Smooth muscle cell (in vitro differentiated cells): ENCODE results near the gene PAEP. TPM values are rescaled to one million over a fixed set of nuclear protein-coding genes. Genes with fewer than 3 reads are reported as not detected.

ENCODE experiments used
- DNase-seq: peaks from one replicate; lab custom pipeline; 2025; ENCODE audit not compliant: unreplicated experiment; lab: John Stamatoyannopoulos, UW
- H2AFZ ChIP-seq: fragments of 200-600 bp; sonication (generic); 2 replicates; pipeline ENCODE4 v1.6.0; 2016; ENCODE audit warnings: antibody characterized with exemption, low read depth, mild to moderate bottlenecking
- H3F3A ChIP-seq: fragments of 200-600 bp; sonication (generic); 2 replicates; pipeline ENCODE4 v1.6.0; 2017; ENCODE audit warnings: antibody characterized with exemption, low read depth
- H3K27ac ChIP-seq: fragments of 200-600 bp; sonication (generic); 2 replicates; pipeline ENCODE4 v1.5.1; 2016; ENCODE audit warnings: low read depth, mild to moderate bottlenecking
- H3K27me3 ChIP-seq: fragments of 200-600 bp; sonication (generic); 2 replicates; pipeline ENCODE4 v1.6.1; 2016; ENCODE audit warnings: low read depth, mild to moderate bottlenecking
- H3K36me3 ChIP-seq: fragments of 200-600 bp; sonication (generic); 2 replicates; pipeline ENCODE4 v1.5.1; 2016; ENCODE audit warnings: low read depth
- H3K4me1 ChIP-seq: fragments of 200-600 bp; sonication (generic); 2 replicates; pipeline ENCODE4 v1.5.1; 2016; ENCODE audit warnings: low read depth
- H3K4me2 ChIP-seq: fragments of 200-600 bp; sonication (generic); 2 replicates; pipeline ENCODE4 v1.6.0; 2016; ENCODE audit warnings: mild to moderate bottlenecking
- H3K4me3 ChIP-seq: fragments of 200-600 bp; sonication (generic); 2 replicates; pipeline ENCODE4 v1.5.1; 2016; ENCODE audit warnings: mild to moderate bottlenecking
- H3K79me2 ChIP-seq: fragments of 200-600 bp; sonication (generic); 2 replicates; pipeline ENCODE4 v1.6.0; 2016; ENCODE audit warnings: low read depth, mild to moderate bottlenecking
- H3K9ac ChIP-seq: fragments of 200-600 bp; sonication (generic); 2 replicates; pipeline ENCODE4 v1.6.0; 2016; ENCODE audit warnings: low read depth
- H3K9me3 ChIP-seq: fragments of 200-600 bp; sonication (generic); replicated peaks from 2 replicates; pipeline ENCODE4 v1.5.1; 2016; ENCODE audit warnings: low read depth
- H4K20me1 ChIP-seq: fragments of 200-600 bp; sonication (generic); 2 replicates; pipeline ENCODE4 v1.6.0; 2016; ENCODE audit warnings: low read depth
- WGBS: methylation state at CpG from one replicate; pipeline ENCODE4 v1.1.7; 2016; ENCODE audit warnings: low lambda C conversion rate; 5-methylcytosine and 5-hydroxymethylcytosine counted together
- polyA plus RNA-seq: library from polyadenylated mRNA; unstranded; fragments of >200 nt; fragmentation: Nextera tagmentation; extraction: Ambion mirVana; gene quantifications from 2 replicates; pipeline ENCODE4 v1.2.1, GENCODE V29; 2016
- total RNA-seq: library from RNA; depleted of rRNA; stranded (reverse); fragments of >200 nt; gene quantifications from 2 replicates; pipeline ENCODE4 v1.2.3, GENCODE V29; 2014
- TF ChIP-seq, protein P1 (sequence below): fragments of 200-600 bp; sonication (generic); IDR thresholded peaks from 2 replicates; pipeline ENCODE4 v1.5.1; 2017; ENCODE audit warnings: borderline replicate concordance, mild to moderate bottlenecking, antibody characterized with exemption; ENCODE audit not compliant: insufficient read depth, poor library complexity, severe bottlenecking

PAEP gene
- total and polyA plus RNA-seq, 2 experiments from 2014 or later: 6.3 TPM; not detected in 1

GRCh38 chr9:135610290-135611141, 49.0 kb downstream of the PAEP start:
- no peaks in the 10 kb centered on the region for H3K9me3 ChIP-seq
- H3K27ac ChIP-seq: no peak overlapping the region
- no peaks in the 10 kb centered on the region for H3K36me3 ChIP-seq
- no peaks in the 10 kb centered on the region for H4K20me1 ChIP-seq
- WGBS: 89% methylated on average over 11 of the region's 13 CpGs
- H3K4me2 ChIP-seq: no peak overlapping the region
- TF ChIP-seq, protein P1, sequence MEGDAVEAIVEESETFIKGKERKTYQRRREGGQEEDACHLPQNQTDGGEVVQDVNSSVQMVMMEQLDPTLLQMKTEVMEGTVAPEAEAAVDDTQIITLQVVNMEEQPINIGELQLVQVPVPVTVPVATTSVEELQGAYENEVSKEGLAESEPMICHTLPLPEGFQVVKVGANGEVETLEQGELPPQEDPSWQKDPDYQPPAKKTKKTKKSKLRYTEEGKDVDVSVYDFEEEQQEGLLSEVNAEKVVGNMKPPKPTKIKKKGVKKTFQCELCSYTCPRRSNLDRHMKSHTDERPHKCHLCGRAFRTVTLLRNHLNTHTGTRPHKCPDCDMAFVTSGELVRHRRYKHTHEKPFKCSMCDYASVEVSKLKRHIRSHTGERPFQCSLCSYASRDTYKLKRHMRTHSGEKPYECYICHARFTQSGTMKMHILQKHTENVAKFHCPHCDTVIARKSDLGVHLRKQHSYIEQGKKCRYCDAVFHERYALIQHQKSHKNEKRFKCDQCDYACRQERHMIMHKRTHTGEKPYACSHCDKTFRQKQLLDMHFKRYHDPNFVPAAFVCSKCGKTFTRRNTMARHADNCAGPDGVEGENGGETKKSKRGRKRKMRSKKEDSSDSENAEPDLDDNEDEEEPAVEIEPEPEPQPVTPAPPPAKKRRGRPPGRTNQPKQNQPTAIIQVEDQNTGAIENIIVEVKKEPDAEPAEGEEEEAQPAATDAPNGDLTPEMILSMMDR: no peak
- H2AFZ ChIP-seq: no peak overlapping the region
- H3K4me3 ChIP-seq: no peak overlapping the region
- H3K27me3 ChIP-seq: no peaks in the 10 kb centered on the region
- no peak for DNase-seq
- no peaks in the 10 kb centered on the region for H3F3A ChIP-seq
- no peaks in the 10 kb centered on the region for H3K4me1 ChIP-seq
- no peaks in the 10 kb centered on the region for H3K79me2 ChIP-seq
- no peak overlapping the region for H3K9ac ChIP-seq

DNA sequence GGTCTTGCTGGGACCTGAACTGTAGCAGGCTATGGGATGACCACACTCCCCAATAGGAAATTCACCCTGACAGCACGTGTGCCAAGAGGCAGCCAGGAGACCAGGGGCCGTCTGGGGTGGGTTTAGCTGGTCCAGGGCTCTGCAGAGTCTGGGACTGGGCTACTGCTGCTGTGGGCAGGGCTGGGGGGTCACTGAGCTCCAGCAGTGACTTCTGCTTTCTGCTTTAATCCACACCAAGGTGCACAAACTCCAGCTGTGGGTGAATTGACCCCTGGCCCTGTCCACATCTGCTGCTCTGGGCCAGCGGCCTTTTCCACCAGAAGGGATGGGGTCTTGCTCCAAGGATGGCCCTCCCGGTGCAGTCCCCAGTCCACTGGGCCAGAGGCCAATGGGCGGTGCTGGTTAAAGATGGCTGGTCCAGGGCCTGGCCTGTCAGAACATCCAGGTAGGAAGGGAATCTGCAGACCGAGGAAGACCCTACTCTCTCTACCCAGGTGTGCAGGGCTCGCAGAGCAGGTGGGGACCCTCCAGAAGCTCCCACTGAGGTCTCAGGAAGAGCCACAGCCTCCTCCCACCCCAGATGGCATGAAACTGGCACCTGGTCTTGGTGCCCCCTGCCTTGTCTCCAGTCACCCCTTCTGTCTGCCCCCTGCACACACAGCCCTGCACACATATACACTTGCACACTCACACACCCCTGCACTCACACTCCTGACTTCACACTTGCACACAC, 49.8 kb downstream of the PAEP start:
- Histone ChIP-seq H3K9me3 (no peaks in the 10 kb centered on the region), H3K27ac (no peak overlapping the region), H3K4me2 (no peak overlapping the region), H4K20me1 (no peaks in the 10 kb centered on the region), H2AFZ (no peak overlapping the region), H3K4me1 (no peaks in the 10 kb centered on the region), H3K79me2 (no peaks in the 10 kb centered on the region), H3F3A (no peaks in the 10 kb centered on the region), H3K27me3 (no peaks in the 10 kb centered on the region), H3K36me3 (no peaks in the 10 kb centered on the region), H3K4me3 (no peak overlapping the region), H3K9ac (no peak overlapping the region)
- 90% methylated on average over 7 of the region's 7 CpGs for WGBS
- no peak for DNase-seq
- TF ChIP-seq, protein P1: no peak

- no peak overlapping the region for H3K4me2 ChIP-seq
- no peaks in the 10 kb centered on the region for H4K20me1 ChIP-seq
- no peak overlapping the region for H3K27ac ChIP-seq
- H3K79me2 ChIP-seq: no peaks in the 10 kb centered on the region
- no peaks in the 10 kb centered on the region for H3F3A ChIP-seq
- no peaks in the 10 kb centered on the region for H3K36me3 ChIP-seq
- DNase-seq: no peak
- no peaks in the 10 kb centered on the region for H3K27me3 ChIP-seq
- TF ChIP-seq, protein P1: no peak
- 55% methylated on average over 4 of the region's 4 CpGs for WGBS
- H2AFZ ChIP-seq: no peak overlapping the region
- no peak overlapping the region for H3K4me3 ChIP-seq
- no peak overlapping the region for H3K9ac ChIP-seq
- H3K4me1 ChIP-seq: no peaks in the 10 kb centered on the region
- no peaks in the 10 kb centered on the region for H3K9me3 ChIP-seq
These were observed 50.3 kb downstream of the PAEP start for GRCh38 chr9:135611875-135612209.

- Histone ChIP-seq H4K20me1 (no peaks in the 10 kb centered on the region), H3K9me3 (no peaks in the 10 kb centered on the region), H3K27me3 (no peaks in the 10 kb centered on the region), H3K79me2 (no peaks in the 10 kb centered on the region), H3F3A (no peaks in the 10 kb centered on the region), H3K27ac (no peak overlapping the region), H3K9ac (no peak overlapping the region), H2AFZ (no peak overlapping the region), H3K4me3 (no peak overlapping the region), H3K36me3 (no peaks in the 10 kb centered on the region), H3K4me1 (no peaks in the 10 kb centered on the region), H3K4me2 (no peak overlapping the region)
- no peak for DNase-seq
- 83% methylated on average over 8 of the region's 8 CpGs for WGBS
- TF ChIP-seq, protein P1: no peak
These were observed 50.9 kb downstream of the PAEP start for GRCh38 chr9:135612437-135612836.
